ENCODE results near the gene FAM170A.

Gene FAM170A

GRCh38 chr5:119626086-119626485 lies 3.3 kb upstream of the FAM170A start:
- CTCF ChIA-PET: no interaction called here
- DNase-seq (ENCODE audit: extremely low spot score): no peak
- POLR2A ChIA-PET: no interaction called here
- TF ChIP-seq CTBP1 (IDR thresholded peaks at IDR 0.05; ENCODE audit: borderline replicate concordance): no peak
- no peak for TF ChIP-seq PKNOX1 (IDR thresholded peaks at IDR 0.05)
- no peak for TF ChIP-seq LEF1 (IDR thresholded peaks at IDR 0.05; ENCODE audit: borderline replicate concordance)
- no peak for TF ChIP-seq ARNT (IDR thresholded peaks at IDR 0.05)
- TF ChIP-seq TARDBP (IDR thresholded peaks at IDR 0.05): no peak
- TF ChIP-seq L3MBTL2 (conservative IDR thresholded peaks at IDR 0.05): no peak
- no peak for TF ChIP-seq FOXM1 (IDR thresholded peaks at IDR 0.05; ENCODE audit: borderline replicate concordance)
- TF ChIP-seq ZNF384 (IDR thresholded peaks at IDR 0.05): no peak
- TF ChIP-seq FOXA1 (IDR thresholded peaks at IDR 0.05): no peak
- TF ChIP-seq ELF4 (IDR thresholded peaks at IDR 0.05): no peak
- no peak for TF ChIP-seq BHLHE40 (IDR thresholded peaks at IDR 0.05; ENCODE audit: borderline replicate concordance)
- TF ChIP-seq SUZ12 (IDR thresholded peaks at IDR 0.05): no peak
- TF ChIP-seq HDGF (IDR thresholded peaks at IDR 0.05; ENCODE audit: borderline replicate concordance): no peak
- no peak for TF ChIP-seq NFRKB (IDR thresholded peaks at IDR 0.05)

- ChIA-PET CTCF (no interaction called here), POLR2A (no interaction called here)
- TF ChIP-seq HDGF (IDR thresholded peaks at IDR 0.05; ENCODE audit: borderline replicate concordance): no peak
- no peak for TF ChIP-seq FOXA1 (IDR thresholded peaks at IDR 0.05)
- TF ChIP-seq BHLHE40 (IDR thresholded peaks at IDR 0.05; ENCODE audit: borderline replicate concordance): no peak
- no peak for TF ChIP-seq SUZ12 (IDR thresholded peaks at IDR 0.05)
- TF ChIP-seq CTBP1 (IDR thresholded peaks at IDR 0.05; ENCODE audit: borderline replicate concordance): no peak
- TF ChIP-seq L3MBTL2 (conservative IDR thresholded peaks at IDR 0.05): no peak
- no peak for TF ChIP-seq FOXM1 (IDR thresholded peaks at IDR 0.05; ENCODE audit: borderline replicate concordance)
- TF ChIP-seq PKNOX1 (IDR thresholded peaks at IDR 0.05): no peak
- no peak for TF ChIP-seq FOXK2 (IDR thresholded peaks at IDR 0.05)
- TF ChIP-seq NFRKB (IDR thresholded peaks at IDR 0.05): no peak
- TF ChIP-seq ZNF384 (IDR thresholded peaks at IDR 0.05): no peak
- no peak for TF ChIP-seq LEF1 (IDR thresholded peaks at IDR 0.05; ENCODE audit: borderline replicate concordance)
- TF ChIP-seq ARNT (IDR thresholded peaks at IDR 0.05): no peak
- TF ChIP-seq SP1 (IDR thresholded peaks at IDR 0.05): no peak
- no peak for TF ChIP-seq TARDBP (IDR thresholded peaks at IDR 0.05)
- TF ChIP-seq ELF4 (IDR thresholded peaks at IDR 0.05): no peak
- DNase-seq (ENCODE audit: extremely low spot score): no peak
These were observed 1.5 kb downstream of the FAM170A start for GRCh38 chr5:119630752-119631440.

GRCh38 chr5:119631660-119632059 lies 2.3 kb downstream of the FAM170A start:
- DNase-seq (ENCODE audit: extremely low spot score): no peak
- CTCF ChIA-PET: no interaction called here
- POLR2A ChIA-PET: no interaction called here
- TF ChIP-seq TARDBP (IDR thresholded peaks at IDR 0.05): no peak
- no peak for TF ChIP-seq FOXA1 (IDR thresholded peaks at IDR 0.05)
- TF ChIP-seq ELF4 (IDR thresholded peaks at IDR 0.05): no peak
- no peak for TF ChIP-seq FOXM1 (IDR thresholded peaks at IDR 0.05; ENCODE audit: borderline replicate concordance)
- TF ChIP-seq FOXK2 (IDR thresholded peaks at IDR 0.05): no peak
- TF ChIP-seq PKNOX1 (IDR thresholded peaks at IDR 0.05): no peak
- no peak for TF ChIP-seq SP1 (IDR thresholded peaks at IDR 0.05)
- no peak for TF ChIP-seq LEF1 (IDR thresholded peaks at IDR 0.05; ENCODE audit: borderline replicate concordance)
- TF ChIP-seq CTBP1 (IDR thresholded peaks at IDR 0.05; ENCODE audit: borderline replicate concordance): no peak
- no peak for TF ChIP-seq ZNF384 (IDR thresholded peaks at IDR 0.05)
- TF ChIP-seq SUZ12 (IDR thresholded peaks at IDR 0.05): no peak
- no peak for TF ChIP-seq HDGF (IDR thresholded peaks at IDR 0.05; ENCODE audit: borderline replicate concordance)
- no peak for TF ChIP-seq NFRKB (IDR thresholded peaks at IDR 0.05)
- TF ChIP-seq L3MBTL2 (conservative IDR thresholded peaks at IDR 0.05): no peak
- TF ChIP-seq ARNT (IDR thresholded peaks at IDR 0.05): no peak
- TF ChIP-seq BHLHE40 (IDR thresholded peaks at IDR 0.05; ENCODE audit: borderline replicate concordance): no peak

GRCh38 chr5:119651486-119651885 lies 22.1 kb downstream of the FAM170A start:
- ChIA-PET CTCF (no interaction called here), POLR2A (no interaction called here)
- DNase-seq (ENCODE audit: extremely low spot score): no peak
- TF ChIP-seq PKNOX1 (IDR thresholded peaks at IDR 0.05): no peak
- TF ChIP-seq BHLHE40 (IDR thresholded peaks at IDR 0.05; ENCODE audit: borderline replicate concordance): no peak
- TF ChIP-seq L3MBTL2 (conservative IDR thresholded peaks at IDR 0.05): no peak
- TF ChIP-seq ELF4 (IDR thresholded peaks at IDR 0.05): no peak
- TF ChIP-seq SP1 (IDR thresholded peaks at IDR 0.05): no peak
- TF ChIP-seq FOXA1 (IDR thresholded peaks at IDR 0.05): no peak
- TF ChIP-seq ZNF384 (IDR thresholded peaks at IDR 0.05): no peak
- no peak for TF ChIP-seq ARNT (IDR thresholded peaks at IDR 0.05)
- no peak for TF ChIP-seq HDGF (IDR thresholded peaks at IDR 0.05; ENCODE audit: borderline replicate concordance)
- no peak for TF ChIP-seq FOXK2 (IDR thresholded peaks at IDR 0.05)

GRCh38 chr5:119655061-119655460 lies 25.7 kb downstream of the FAM170A start:
- ChIA-PET CTCF (no interaction called here), POLR2A (no interaction called here)
- TF ChIP-seq NFRKB (IDR thresholded peaks at IDR 0.05) (no peak), ARNT (IDR thresholded peaks at IDR 0.05) (no peak), FOXM1 (IDR thresholded peaks at IDR 0.05; ENCODE audit: borderline replicate concordance) (no peak)
- DNase-seq (ENCODE audit: extremely low spot score): no peak

Measured in HEK293T (cell line).